Memory B cell (primary cell): ENCODE data around the gene NKAPD1.
"Not testable (repeated sequence)": the region's sequence is repeated elsewhere in the genome, so short reads cannot be mapped to it uniquely, and the experiment has no call there.

Experiments
- ATAC-seq: fragments of 150-1000 bp; cut with Tn5 transposase; 2 replicates; pipeline ENCODE4 v1.10.0; 2021; ENCODE audit warnings: low read depth, mild to moderate bottlenecking, moderate library complexity
- DNase-seq, 2 donors: peaks; one replicate each; pipeline ENCODE4 v3.0.0; 2022; ENCODE audit warnings: low spot score in 2 of 2
- H3K27ac Mint-ChIP-seq: one replicate; pipeline ENCODE4 v1.8.0; 2022; ENCODE audit warnings: mild to moderate bottlenecking, moderate library complexity, mixed read lengths
- H3K27me3 Mint-ChIP-seq: one replicate; pipeline ENCODE4 v1.8.0; 2022; ENCODE audit warnings: mixed read lengths
- H3K36me3 Mint-ChIP-seq: one replicate; pipeline ENCODE4 v1.8.0; 2022; ENCODE audit warnings: mild to moderate bottlenecking, mixed read lengths
- H3K4me1 Mint-ChIP-seq: one replicate; pipeline ENCODE4 v1.8.0; 2022; ENCODE audit warnings: mixed read lengths
- H3K4me3 Mint-ChIP-seq: one replicate; pipeline ENCODE4 v1.8.0; 2022; ENCODE audit warnings: mild to moderate bottlenecking, moderate library complexity, mixed read lengths
- H3K9me3 Mint-ChIP-seq: one replicate; pipeline ENCODE4 v1.8.0; 2022; ENCODE audit warnings: mixed read lengths

The NKAPD1 gene

GRCh38 chr11:112049777-112050176, 24.3 kb upstream of the NKAPD1 start:
- Mint-ChIP-seq H3K27ac (peak overlapping the region; percentile 87), H3K27me3 (no peaks in the 10 kb centered on the region), H3K9me3 (no peaks in the 10 kb centered on the region), H3K4me3 (no peak overlapping the region), H3K36me3 (peaks cover 31% of the 10 kb centered on the region), H3K4me1 (peaks cover 24% of the 10 kb centered on the region)
- no peak for ATAC-seq
- no peak for DNase-seq

- peak; percentile 81 for ATAC-seq
- H3K9me3 Mint-ChIP-seq = no peaks in the 10 kb centered on the region
- H3K4me1 Mint-ChIP-seq = peaks cover 24% of the 10 kb centered on the region
- no peak overlapping the region for H3K4me3 Mint-ChIP-seq
- peak overlapping the region; percentile 87 for H3K27ac Mint-ChIP-seq
- no peaks in the 10 kb centered on the region for H3K27me3 Mint-ChIP-seq
- H3K36me3 Mint-ChIP-seq = peaks cover 31% of the 10 kb centered on the region
- no peak for DNase-seq
These were observed 23.4 kb upstream of the NKAPD1 start for GRCh38 chr11:112050721-112051120.

GRCh38 chr11:112051768-112052167, 22.3 kb upstream of the NKAPD1 start:
- ATAC-seq (no peak), DNase-seq (no peak)
- Mint-ChIP-seq H3K9me3 (no peaks in the 10 kb centered on the region), H3K4me3 (no peak overlapping the region), H3K36me3 (peaks cover 24% of the 10 kb centered on the region), H3K4me1 (peaks cover 24% of the 10 kb centered on the region), H3K27ac (peak overlapping the region; percentile 87), H3K27me3 (no peaks in the 10 kb centered on the region)

DNA sequence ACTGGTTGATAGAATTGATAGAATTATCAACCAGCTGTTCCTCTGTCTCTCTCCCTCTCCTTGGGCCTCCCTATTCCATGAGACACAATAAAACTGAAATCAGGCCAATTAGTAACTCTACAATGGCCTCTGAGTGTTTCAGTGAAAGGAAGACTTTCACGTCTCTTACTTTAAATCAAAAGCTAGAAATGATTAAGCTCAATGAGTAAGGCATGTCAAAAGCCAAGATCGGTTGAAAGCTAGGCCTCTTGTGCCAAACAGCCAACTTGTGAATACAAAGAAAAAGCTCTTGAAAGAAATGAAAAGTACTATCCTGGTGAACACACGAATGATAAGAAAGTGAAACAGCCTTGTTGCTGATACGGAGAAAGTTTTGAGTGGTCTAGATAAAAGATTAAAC, 16.9 kb upstream of the NKAPD1 start:
- Mint-ChIP-seq H3K27ac (peak overlapping the region; percentile 45), H3K4me1 (no peaks in the 10 kb centered on the region), H3K4me3 (no peak overlapping the region), H3K9me3 (no peaks in the 10 kb centered on the region), H3K36me3 (peaks cover 25% of the 10 kb centered on the region), H3K27me3 (no peaks in the 10 kb centered on the region)
- DNase-seq (no peak), ATAC-seq (no peak)

GRCh38 chr11:112058103-112058502, 16.0 kb upstream of the NKAPD1 start:
- H3K27ac Mint-ChIP-seq = no peak overlapping the region
- H3K9me3 Mint-ChIP-seq = no peaks in the 10 kb centered on the region
- no peak overlapping the region for H3K4me3 Mint-ChIP-seq
- H3K27me3 Mint-ChIP-seq = no peaks in the 10 kb centered on the region
- peaks cover 28% of the 10 kb centered on the region for H3K36me3 Mint-ChIP-seq
- H3K4me1 Mint-ChIP-seq = no peaks in the 10 kb centered on the region
- ATAC-seq (no peak), DNase-seq (no peak)

- no peak for ATAC-seq
- no peak overlapping the region for H3K27ac Mint-ChIP-seq
- H3K27me3 Mint-ChIP-seq = no peaks in the 10 kb centered on the region
- DNase-seq = no peak
- no peaks in the 10 kb centered on the region for H3K9me3 Mint-ChIP-seq
- no peaks in the 10 kb centered on the region for H3K4me1 Mint-ChIP-seq
- peaks cover 15% of the 10 kb centered on the region for H3K36me3 Mint-ChIP-seq
- H3K4me3 Mint-ChIP-seq = no peak overlapping the region
These were observed 11.2 kb upstream of the NKAPD1 start for GRCh38 chr11:112062923-112063322.

DNA sequence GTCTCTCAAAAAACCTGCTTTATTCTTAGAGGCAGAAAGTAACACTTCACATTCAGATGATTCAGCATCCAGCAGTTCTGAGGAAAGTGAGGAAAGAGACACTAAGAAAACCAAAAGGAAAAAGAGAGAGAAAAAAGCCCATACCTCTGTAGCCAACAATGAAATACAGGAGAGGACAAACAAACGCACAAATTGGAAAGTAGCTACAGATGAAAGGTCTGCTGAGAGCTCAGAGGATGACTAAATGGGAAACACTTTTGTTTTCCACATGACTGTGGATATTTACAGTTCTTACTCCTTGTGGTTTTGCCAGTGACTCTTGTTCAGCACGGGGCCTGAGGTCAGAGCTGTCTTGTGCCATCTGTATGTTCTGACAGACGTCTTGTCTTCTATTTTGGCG, 8.6 kb downstream of the NKAPD1 start:
- H3K27me3 Mint-ChIP-seq = no peaks in the 10 kb centered on the region
- no peaks in the 10 kb centered on the region for H3K9me3 Mint-ChIP-seq
- H3K4me3 Mint-ChIP-seq = no peak overlapping the region
- H3K36me3 Mint-ChIP-seq = peaks cover 29% of the 10 kb centered on the region
- H3K4me1 Mint-ChIP-seq = peaks cover 25% of the 10 kb centered on the region
- H3K27ac Mint-ChIP-seq = peak overlapping the region; percentile 78
- no peak for ATAC-seq
- no peak for DNase-seq

DNA sequence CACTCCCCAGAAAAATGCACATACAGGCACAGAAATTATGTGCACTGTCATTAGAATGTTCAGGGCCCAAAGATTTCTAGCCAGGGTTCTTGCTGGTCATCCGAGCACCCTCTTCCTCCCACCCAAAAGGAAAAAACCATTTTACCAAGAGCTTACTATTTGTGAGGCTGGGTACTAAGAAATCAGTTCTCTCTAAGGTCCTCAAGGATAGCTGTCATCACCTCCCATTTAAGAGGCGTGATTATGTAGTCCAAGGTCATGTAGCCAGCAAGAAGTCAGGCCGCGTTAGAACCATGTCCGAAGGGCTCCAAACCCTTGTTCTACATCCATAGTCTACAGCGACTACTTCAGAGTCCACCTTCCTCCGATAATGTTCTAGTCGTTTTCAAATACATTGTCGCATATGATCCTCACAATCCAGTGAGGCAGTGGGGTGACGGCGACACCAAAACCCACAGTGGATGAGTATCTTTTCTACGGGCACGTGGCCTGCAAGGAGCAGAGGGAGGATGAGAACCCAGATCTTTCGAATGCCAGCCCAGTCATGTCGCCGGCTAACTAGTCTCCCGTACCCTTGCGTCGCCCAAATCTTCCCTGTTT, 11.8 kb downstream of the NKAPD1 start:
- Mint-ChIP-seq H3K4me3 (peak overlapping the region; percentile 99), H3K27me3 (no peaks in the 10 kb centered on the region), H3K9me3 (no peaks in the 10 kb centered on the region), H3K4me1 (peaks cover 40% of the 10 kb centered on the region), H3K27ac (peak overlapping the region; percentile 98), H3K36me3 (peaks cover 42% of the 10 kb centered on the region)
- ATAC-seq = peak; percentile 16
- DNase-seq = no peak

DNA sequence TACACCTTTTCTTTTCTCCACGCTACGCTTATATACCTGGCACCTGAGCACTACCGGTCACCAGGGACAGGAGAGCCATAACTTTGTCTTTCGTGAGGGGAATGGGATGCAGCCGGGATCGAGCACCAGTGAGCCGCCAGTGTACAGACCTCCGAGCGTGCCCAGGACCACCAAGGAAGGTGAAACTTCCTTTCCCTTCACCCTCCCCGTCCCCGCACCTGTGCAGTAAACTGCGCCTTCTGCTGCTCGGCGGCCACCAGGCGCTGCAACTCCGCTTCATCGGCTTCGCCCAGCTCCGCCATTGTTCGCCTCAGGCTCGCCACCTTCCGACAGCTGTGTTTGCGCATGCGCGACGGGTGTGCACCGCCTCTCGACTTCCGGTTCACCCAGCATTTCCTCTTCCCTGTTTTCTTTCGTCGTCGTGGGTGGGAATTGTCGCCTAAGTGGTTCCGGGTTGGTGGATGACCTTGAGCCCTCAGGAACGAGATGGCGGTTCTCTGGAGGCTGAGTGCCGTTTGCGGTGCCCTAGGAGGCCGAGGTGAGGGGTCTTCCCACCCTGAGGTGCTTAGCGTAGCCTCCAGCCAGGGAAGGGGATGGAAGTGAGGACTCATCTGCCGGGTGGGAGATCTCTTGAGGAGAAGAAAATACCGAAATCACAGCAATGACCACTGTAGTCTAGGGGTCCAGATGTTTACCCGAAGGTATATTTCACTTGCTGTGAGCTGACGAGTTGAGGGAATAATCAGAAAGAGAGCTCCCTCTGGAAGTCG, 12.5 kb downstream of the NKAPD1 start, which contains the start of the genes SDHD and TIMM8B:
Gene SDHD (plus strand): TSS at position 452 of the 770 bp plus-strand sequence. CDS start 35 bp downstream, at position 487.
Gene TIMM8B (minus strand): TSS at position 335 of the 770 bp plus-strand sequence. CDS start 33 bp downstream, at position 302.
- Mint-ChIP-seq H3K4me1 (peaks cover 40% of the 10 kb centered on the region), H3K36me3 (peaks cover 48% of the 10 kb centered on the region), H3K27ac (peak within 1 kb of the TSS; percentile 98), H3K9me3 (no peaks in the 10 kb centered on the region), H3K4me3 (peak within 1 kb of the TSS; percentile 99), H3K27me3 (no peaks in the 10 kb centered on the region)
- DNase-seq = peak; percentile 85 to 96
- ATAC-seq = peak; percentile 89

GRCh38 chr11:112087212-112087611, 13.1 kb downstream of the NKAPD1 start:
- H3K4me1 Mint-ChIP-seq = peaks cover 40% of the 10 kb centered on the region
- no peak for DNase-seq
- peaks cover 49% of the 10 kb centered on the region for H3K36me3 Mint-ChIP-seq
- H3K9me3 Mint-ChIP-seq = no peaks in the 10 kb centered on the region
- peak overlapping the region; percentile 99 for H3K4me3 Mint-ChIP-seq
- H3K27me3 Mint-ChIP-seq = no peaks in the 10 kb centered on the region
- H3K27ac Mint-ChIP-seq = peak overlapping the region; percentile 98
- no peak for ATAC-seq

- DNase-seq, H3K27me3 Mint-ChIP-seq, H3K9me3 Mint-ChIP-seq, H3K4me3 Mint-ChIP-seq, H3K27ac Mint-ChIP-seq, H3K4me1 Mint-ChIP-seq, ATAC-seq: not testable (repeated sequence)
- peaks cover 38% of the 10 kb centered on the region for H3K36me3 Mint-ChIP-seq
These were observed 21.2 kb downstream of the NKAPD1 start for GRCh38 chr11:112095302-112095701.

DNA sequence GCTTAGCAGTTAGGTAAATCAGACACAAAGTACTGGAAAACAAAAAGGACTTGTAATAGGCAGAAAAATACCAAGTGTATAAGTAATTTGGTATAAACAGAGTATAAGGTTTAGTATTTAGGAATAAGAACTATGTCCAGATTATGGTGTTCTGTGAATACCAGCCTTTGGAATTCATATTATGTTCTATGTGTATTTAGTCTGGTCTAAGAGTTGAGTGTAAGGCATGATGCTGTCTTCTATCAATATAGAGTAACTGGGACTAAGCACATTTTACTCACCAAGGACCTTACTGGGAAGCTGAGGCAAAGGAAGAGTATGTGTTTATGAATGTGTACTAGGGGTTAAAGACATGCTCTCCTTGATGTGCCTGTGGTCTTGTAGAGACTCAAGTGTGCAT, 22.1 kb downstream of the NKAPD1 start:
- DNase-seq (no peak), ATAC-seq (no peak)
- H3K4me3 Mint-ChIP-seq = no peak overlapping the region
- no peak overlapping the region for H3K27ac Mint-ChIP-seq
- H3K4me1 Mint-ChIP-seq = no peaks in the 10 kb centered on the region
- H3K27me3 Mint-ChIP-seq = no peaks in the 10 kb centered on the region
- peaks cover 33% of the 10 kb centered on the region for H3K36me3 Mint-ChIP-seq
- H3K9me3 Mint-ChIP-seq = no peaks in the 10 kb centered on the region

DNA sequence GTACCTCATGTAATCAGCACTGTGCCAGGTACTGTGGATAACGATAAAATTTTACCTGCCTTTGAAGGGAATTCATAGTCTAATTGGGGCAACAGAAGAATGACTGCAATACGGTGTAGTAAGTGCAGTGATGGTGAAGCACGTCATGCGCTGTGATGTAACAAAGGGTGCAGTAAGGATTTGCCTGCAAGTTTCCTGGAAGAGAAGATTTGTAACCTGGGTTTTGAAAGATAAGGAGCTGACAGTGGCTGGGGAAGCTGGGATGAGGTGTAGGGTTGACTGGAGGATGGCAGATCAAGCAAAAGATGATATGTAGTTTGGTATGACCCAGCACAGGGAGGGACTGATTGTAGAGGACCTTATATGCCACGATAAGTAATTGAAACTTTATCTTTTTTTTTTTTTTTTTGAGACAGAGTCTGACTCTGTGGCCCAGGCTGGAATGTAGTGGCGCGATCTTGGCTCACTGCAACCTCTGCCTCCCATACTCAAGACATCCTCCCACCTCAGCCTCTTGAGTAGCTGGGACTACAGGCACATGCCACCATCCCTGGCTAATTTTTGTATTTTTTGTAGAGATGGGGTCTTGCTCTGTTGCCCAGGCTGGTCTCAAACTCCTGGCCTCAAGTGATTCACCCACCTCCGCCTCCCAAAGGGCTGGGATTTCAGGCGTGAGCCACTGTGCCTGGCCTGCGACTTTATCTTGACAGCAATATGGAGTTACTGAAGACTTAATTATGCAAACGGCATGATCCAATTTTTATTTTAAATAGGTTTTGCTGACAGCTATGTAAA, 23.8 kb downstream of the NKAPD1 start:
- Mint-ChIP-seq H3K4me3 (no peak overlapping the region), H3K9me3 (no peaks in the 10 kb centered on the region), H3K27me3 (no peaks in the 10 kb centered on the region), H3K27ac (no peak overlapping the region), H3K4me1 (no peaks in the 10 kb centered on the region), H3K36me3 (peaks cover 20% of the 10 kb centered on the region)
- ATAC-seq (no peak), DNase-seq (no peak)

DNA sequence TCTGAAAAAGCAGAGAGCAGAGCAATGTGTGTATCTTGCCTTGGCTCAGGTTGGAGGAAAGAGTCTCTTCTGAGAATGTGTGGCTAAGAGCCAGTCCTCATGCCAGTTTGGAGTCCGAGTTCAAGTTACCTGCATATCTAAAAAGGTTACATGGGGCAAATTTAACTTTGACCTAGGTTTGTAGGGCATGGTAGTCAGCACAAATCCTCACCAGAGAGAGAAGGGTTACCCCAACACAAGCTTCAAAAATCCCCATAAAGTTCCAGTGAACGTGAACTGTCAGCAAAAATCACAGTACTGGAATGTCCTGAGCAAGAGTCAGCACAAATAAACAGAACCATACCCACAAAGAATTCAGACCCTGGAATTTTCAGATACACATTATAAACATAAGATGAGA, 26.4 kb downstream of the NKAPD1 start:
- Mint-ChIP-seq H3K4me3 (no peak overlapping the region), H3K4me1 (no peaks in the 10 kb centered on the region), H3K36me3 (peaks cover 15% of the 10 kb centered on the region), H3K27ac (no peak overlapping the region), H3K27me3 (no peaks in the 10 kb centered on the region), H3K9me3 (no peaks in the 10 kb centered on the region)
- DNase-seq (no peak), ATAC-seq (no peak)
